Measurements from ENCODE around the gene UBE2L3.
"Not testable (repeated sequence)": the region's sequence is repeated elsewhere in the genome, so short reads cannot be mapped to it uniquely, and the experiment has no call there.

UBE2L3 gene

GRCh38 chr22:21571679-21572078 is 4.2 kb downstream of the UBE2L3 start:
- no peak for DNase-seq (ENCODE audit: low read depth)

- no peak for DNase-seq (ENCODE audit: low read depth)
These were observed 5.8 kb downstream of the UBE2L3 start for GRCh38 chr22:21573293-21573734.

DNA sequence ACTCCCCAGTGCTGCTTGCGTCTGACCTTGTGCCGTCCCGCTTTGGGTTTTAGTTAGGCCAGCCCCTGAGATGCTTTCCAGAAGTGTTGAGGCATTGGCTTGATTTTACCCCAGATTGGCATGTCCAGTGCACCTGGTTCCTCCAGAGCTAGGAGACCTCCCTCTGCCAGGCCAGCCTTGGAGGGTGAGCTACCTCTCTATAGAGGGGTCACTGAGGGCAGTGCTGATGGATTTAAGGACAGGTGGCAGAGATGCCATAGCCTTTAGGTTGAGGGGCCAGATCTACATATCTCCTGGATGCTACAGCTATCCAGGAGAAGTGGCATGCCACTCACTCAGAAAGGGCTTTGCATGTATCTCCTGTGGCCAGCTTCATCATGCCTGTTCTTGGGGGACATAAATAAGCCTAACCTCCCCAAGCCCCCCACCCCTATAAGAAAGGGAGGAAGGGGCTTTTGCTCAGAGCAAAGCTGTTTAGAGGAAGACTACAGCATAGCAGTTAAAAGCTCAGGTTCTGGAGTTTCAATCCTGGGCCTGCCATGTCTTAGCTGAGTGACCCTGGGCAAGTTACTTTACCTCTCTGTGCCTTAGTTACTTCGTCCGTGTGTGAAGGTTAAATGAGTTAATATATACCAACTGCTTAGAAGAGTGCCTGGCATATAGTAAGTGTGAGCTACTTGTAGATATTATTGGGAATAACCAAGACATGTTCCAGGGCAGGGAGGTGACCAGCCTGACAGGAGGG is 6.4 kb downstream of the UBE2L3 start:
- no peak for DNase-seq (ENCODE audit: low read depth)

DNA sequence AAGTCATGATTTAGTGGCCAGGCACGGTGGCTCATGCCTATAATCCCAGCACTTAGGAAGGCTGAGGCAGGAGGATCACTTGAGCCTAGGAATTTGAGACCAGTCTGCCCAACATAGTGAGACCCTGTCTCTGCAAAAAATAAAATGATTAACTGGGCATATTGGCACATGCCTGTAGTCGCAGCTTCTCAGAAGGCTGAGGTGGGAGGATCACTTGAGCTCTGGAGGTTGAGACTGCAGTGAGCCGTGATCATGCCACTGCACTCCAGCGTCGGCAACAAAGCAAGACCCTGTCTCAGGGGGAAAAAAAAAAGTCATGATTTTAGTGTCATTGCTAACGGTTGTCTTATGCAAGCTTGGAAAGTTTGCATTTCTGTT is 11.9 kb downstream of the UBE2L3 start:
- no peak for DNase-seq (ENCODE audit: low read depth)

DNA sequence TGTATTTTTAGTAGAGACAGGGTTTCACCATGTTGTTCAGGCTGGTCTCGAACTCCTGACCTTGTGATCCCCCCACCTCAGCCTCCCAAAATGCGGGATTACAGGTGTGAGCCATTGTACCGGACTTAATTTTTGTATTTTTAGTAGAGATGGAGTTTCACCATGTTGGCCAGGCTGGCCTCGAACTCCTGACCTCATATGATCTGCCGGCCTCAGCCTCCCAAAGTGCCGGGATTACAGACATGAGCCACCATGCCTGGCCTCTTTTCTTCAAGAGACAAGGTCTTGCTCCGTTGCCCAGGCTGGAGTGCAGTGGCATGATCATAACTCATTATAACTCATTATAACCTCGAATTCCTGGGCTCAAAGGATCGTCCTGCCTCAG is 13.1 kb downstream of the UBE2L3 start:
- DNase-seq (ENCODE audit: low read depth), result not testable (repeated sequence)

DNA sequence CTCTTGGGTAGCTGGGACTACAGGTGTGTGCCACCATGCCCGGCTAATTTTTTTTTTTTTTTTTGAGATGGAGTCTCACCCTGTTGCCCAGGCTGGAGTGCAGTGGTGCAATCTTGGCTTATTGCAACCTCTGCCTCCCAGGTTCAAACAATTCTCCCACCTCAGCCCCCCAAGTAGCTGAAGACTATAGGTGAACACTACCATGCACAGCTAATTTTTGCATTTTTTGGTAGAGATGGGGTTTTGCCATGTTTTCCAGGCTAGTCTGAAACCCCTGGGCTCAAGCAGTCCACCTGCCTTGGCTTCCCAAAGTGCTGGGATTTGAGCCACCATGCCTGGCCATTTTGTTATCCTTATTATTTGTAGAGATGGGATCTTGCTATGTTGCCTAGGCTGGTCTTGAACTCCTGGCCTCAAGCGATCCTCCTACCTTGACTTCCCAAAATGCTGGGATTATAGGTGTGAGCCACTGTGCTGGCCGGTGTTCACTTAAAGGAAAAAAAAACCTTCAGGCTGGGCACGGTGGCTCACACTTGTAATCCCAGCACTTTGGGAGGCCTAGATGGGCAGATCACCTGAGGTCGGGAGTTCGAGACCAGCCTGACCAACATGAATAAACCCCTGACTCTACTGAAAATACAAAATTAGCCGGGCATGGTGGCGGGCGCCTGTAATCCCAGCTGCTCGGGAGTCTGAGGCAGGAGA is 13.6 kb downstream of the UBE2L3 start:
- not testable (repeated sequence) for DNase-seq (ENCODE audit: low read depth)

DNA sequence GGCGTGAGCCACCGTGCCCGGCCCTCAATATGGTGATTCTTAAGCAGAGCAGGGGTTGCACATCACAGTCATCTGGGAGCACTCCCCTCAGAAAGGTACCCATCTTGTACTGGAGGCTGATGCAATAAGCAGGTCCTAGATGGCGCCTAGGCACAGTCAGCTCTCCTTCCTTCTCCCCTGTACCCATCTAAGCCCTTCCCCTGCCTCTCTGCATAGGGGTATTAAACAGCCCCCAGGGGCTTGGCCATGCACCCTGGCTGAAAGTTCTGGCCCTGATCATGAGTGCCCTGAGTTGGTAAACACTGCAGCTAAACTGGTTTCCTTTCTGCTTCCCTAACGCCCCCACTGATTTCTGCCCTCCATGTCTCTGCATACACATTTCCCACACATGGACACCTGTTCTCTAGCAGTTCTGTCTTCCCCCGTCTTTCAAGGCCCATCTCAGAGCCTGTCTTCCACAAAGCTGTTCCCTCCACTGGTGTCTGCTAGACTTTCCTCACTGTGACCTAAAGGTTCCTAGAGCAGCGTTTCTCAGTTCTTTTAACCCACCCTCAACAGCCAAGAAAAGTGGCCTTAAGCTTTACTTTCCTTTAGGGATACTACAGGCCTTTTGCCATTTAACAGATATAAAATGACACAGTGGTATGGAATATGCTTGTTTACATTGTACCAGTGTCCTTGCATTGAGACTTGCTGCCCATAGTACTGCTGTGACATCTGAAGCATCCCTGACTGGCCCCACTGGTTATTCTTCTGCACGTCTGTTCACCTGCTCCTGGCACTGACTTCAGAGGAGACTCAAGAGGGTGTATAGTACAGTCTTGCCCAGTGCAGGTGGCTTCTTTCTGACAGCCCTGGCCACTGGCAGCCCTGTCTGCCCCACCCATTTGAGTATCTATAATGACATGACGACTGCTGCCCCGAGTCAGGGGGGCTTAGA is 15.6 kb downstream of the UBE2L3 start:
- DNase-seq (ENCODE audit: low read depth), result no peak

DNA sequence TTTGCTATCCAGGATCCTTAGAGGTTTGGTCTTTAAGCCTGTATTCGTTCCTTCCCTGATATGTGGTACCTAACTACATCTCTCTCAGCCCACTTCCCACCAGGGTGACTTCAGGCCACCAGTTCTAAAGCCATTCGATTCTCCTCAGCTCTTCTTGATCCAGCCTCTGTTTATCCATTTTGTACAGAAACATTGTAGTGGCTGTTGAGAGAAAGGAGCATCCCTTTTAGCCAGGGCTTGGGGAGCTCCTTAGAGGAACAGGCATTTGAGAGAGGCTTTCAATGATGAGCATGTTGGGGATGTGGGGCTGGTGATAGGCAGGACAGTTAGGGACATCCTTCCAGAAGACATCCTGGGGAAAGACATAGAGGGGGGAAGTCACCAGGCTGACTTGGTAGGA is 17.9 kb downstream of the UBE2L3 start:
- DNase-seq (ENCODE audit: low read depth), result no peak

DNA sequence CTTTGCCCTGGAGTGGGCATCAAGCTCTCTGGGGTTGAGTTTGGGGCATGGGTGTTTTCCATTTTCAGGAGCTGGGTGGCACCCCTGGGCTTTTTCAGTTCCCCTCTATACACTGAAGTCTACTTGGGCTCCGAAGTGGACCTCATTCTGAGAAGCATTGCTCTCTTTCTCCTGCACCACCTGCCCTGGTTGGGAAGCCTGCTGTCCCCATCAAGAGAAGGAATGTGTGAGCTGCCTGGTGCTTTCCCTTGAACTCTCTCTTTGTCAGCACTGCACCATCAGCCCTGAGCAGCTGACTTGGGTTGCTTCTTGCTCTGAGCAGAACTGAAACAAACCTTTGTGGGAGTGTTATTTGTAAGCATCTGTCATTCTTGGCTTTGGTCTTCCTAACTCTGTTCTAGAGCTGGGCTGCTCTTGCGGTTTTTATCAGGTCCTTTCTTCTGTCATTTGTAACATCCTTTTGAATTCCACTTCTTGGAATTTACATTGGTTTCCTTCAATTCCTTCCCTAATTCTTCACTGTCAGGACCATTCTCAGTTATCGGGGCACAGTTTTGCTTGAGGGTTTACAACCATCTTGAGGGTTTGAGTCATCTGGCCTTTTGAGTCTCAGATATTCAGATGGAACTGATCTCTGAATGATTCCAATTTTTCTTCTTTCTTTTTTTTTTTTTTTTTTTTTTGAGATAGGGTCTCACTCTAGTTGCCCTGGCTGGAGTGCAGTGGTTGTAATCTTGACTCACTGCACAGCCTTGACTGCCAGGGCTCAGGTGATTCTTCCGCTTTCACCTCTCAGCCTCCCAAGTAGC is 20.5 kb downstream of the UBE2L3 start:
- no peak for DNase-seq (ENCODE audit: low read depth)

DNA sequence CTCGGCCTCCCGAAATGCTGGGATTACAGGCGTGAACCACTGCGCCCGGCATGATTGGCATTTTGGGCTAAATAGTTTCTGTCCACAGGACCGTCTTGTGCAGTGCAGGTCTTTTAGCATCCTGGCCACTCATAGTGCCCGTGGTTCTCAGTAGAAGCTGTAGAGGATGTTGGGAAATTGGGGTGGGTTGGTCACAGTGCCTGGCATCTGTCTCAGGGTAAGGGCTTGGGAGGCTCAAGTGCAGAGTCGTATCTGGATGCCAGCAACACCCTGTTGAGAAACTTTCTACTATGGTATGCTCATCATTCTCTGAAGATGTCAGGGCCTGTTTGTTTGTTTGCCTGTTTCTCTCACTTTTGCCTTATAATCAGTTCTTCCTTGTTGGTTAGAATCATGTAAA is 21.9 kb downstream of the UBE2L3 start:
- DNase-seq (ENCODE audit: low read depth), result no peak

- DNase-seq (ENCODE audit: low read depth), result no peak
These were observed 23.5 kb downstream of the UBE2L3 start for GRCh38 chr22:21590809-21591641.

- DNase-seq (ENCODE audit: low read depth), result no peak
These were observed 24.2 kb downstream of the UBE2L3 start for GRCh38 chr22:21591695-21592094.

DNA sequence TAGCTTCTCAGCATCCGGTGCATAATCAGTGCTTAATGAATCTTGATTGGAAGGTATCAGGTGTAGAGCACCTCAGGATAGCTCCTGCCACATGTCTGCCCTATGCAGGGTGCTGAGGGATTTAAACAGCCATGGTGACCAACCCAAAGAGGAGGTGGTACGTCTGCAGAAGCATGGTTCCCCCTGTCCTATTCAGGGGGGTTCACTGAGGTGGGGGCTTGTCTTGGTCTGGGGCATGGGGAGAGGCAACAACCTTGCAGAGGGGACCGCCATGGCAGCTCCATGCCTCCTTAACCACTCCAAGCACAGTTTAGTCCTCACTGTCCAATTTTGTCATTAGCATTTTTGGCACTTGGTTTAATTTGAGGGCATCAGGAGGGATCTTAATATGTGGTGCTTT is 24.9 kb downstream of the UBE2L3 start:
- DNase-seq (ENCODE audit: low read depth), result no peak

DNA sequence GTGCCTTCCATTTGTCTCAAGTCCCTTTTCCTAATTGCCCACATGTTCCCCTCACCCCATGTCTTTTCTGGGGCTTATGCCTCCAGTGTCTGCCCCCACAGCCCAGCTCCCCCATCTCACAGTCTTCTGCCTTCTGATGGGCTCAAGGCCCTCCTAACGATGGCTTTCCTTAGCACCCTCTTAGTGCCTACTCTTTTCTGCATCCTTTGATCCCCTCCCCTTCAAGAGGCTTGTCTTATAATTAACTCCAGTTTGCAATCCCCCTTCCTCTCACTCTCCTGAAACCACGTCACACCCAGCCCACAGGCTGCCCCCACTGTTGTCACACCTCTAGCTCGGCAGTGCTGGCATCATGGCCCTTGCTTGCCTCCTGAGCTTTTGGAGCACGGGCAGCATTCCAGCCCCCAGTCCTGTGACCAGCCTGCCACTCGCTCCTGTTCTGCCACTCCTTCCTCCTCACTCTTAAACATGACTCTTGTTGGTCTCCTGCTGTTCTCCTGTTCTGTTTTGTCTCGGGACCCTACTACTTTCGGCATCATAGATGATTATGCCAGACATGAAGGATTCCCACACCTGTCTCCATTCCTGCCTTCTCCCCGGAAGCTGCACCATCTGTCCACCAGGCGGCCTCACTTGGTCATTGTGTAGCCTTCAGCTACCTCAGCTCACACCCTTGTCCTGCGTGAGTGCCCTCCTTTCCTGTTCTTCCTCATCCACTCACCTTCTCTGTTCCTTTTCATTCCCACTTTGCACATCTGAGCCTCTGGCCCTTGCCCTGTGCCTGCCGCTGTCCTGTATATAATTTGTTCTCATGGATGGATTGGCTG is 26.1 kb downstream of the UBE2L3 start:
- no peak for DNase-seq (ENCODE audit: low read depth)

- no peak for DNase-seq (ENCODE audit: low read depth)
These were observed 27.4 kb downstream of the UBE2L3 start for GRCh38 chr22:21594865-21595452.

DNA sequence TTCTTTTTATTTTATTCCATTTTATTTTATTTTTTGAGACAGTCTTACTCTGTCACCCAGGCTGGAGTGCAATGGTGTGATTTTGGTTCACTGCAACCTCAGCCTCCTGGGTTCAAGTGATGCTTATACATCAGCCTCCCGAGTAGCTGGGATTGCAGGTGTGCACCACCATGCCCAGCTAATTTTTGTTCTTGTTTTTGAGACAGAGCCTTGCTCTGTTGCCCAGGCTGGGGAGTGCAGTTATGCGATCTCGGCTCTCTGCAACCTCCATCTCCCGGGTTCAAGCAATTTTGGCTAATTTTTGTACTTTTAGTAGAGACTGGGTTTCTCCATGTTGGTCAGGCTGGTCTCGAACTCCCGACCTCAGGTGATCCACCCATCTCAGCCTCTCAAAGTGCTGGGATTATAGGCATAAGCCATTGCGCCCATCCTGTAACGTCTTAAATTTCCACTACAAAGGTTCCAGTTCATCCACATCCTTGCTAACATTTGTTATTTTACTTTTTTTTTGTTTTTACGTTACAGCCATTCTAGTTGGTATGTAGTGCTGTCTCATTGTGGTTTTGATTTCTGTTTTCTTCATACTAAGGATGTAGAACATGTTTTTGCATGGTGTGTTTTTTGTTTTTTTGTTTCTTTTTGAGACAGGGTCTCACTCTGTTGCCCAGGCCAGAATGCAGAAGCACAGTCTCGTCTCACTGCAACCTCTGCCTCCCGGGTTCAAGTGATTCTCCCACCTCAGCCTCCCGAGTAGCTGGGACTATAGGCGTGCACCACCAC is 29.0 kb downstream of the UBE2L3 start:
- not testable (repeated sequence) for DNase-seq (ENCODE audit: low read depth)

GRCh38 chr22:21598302-21598701 is 30.8 kb downstream of the UBE2L3 start:
- DNase-seq (ENCODE audit: low read depth), result no peak

GRCh38 chr22:21599053-21599893 is 31.8 kb downstream of the UBE2L3 start:
- DNase-seq (ENCODE audit: low read depth), result no peak

Data from HS-27A (cell line).